HK-2 (cell line): Measurements from ENCODE around the gene KRTAP5-7.

Source experiments
- DNase-seq: peaks from one replicate; pipeline ENCODE4 v3.0.0-alpha.2; 2018; ENCODE audit not compliant: unreplicated experiment

The KRTAP5-7 gene

GRCh38 chr11:71495286-71496230 lies 31.5 kb upstream of the KRTAP5-7 start:
- no peak for DNase-seq

- no peak for DNase-seq
Observed at GRCh38 chr11:71496421-71496820, 30.6 kb upstream of the KRTAP5-7 start.

- no peak for DNase-seq
Observed at GRCh38 chr11:71498091-71498490, 29.0 kb upstream of the KRTAP5-7 start.

GRCh38 chr11:71499125-71499524 lies 27.9 kb upstream of the KRTAP5-7 start:
- DNase-seq, result no peak

GRCh38 chr11:71499546-71499945 lies 27.5 kb upstream of the KRTAP5-7 start:
- no peak for DNase-seq

- DNase-seq, result no peak
Observed at GRCh38 chr11:71500601-71501021, 26.5 kb upstream of the KRTAP5-7 start.

- no peak for DNase-seq
Observed at GRCh38 chr11:71501071-71501985, 25.7 kb upstream of the KRTAP5-7 start.

GRCh38 chr11:71502026-71502425 lies 25.0 kb upstream of the KRTAP5-7 start:
- no peak for DNase-seq

- DNase-seq, result no peak
Observed at GRCh38 chr11:71502871-71503435, 24.1 kb upstream of the KRTAP5-7 start.

- no peak for DNase-seq
Observed at GRCh38 chr11:71504531-71504930, 22.5 kb upstream of the KRTAP5-7 start.

- no peak for DNase-seq
Observed at GRCh38 chr11:71505001-71505400, 22.1 kb upstream of the KRTAP5-7 start.

GRCh38 chr11:71505781-71506180 lies 21.3 kb upstream of the KRTAP5-7 start:
- no peak for DNase-seq

- no peak for DNase-seq
Observed at GRCh38 chr11:71507102-71507501, 20.0 kb upstream of the KRTAP5-7 start.

GRCh38 chr11:71518506-71519471 lies 8.3 kb upstream of the KRTAP5-7 start:
- DNase-seq, result no peak

- no peak for DNase-seq
Observed at GRCh38 chr11:71519546-71519945, 7.5 kb upstream of the KRTAP5-7 start.

- no peak for DNase-seq
Observed at GRCh38 chr11:71525188-71525937, 1.7 kb upstream of the KRTAP5-7 start.

GRCh38 chr11:71525938-71526495 lies 1.1 kb upstream of the KRTAP5-7 start:
- DNase-seq, result no peak

- DNase-seq, result no peak
Observed at GRCh38 chr11:71527576-71528210, 626 bp downstream of the KRTAP5-7 start.

- DNase-seq, result no peak
Observed at GRCh38 chr11:71530602-71531001, 3.5 kb downstream of the KRTAP5-7 start.
